Measurements from ENCODE around the gene BRIX1.

GRCh38 chr5:34967540-34967939 is 52.0 kb downstream of the BRIX1 start:
- no peak for TF ChIP-seq GATA2 (IDR thresholded peaks at IDR 0.05; ENCODE audit: low read depth, low read length)
- no peak for TF ChIP-seq GATA3 (IDR thresholded peaks at IDR 0.05; ENCODE audit: low read depth, low read length)
